A549 (cell line): ENCODE results near the gene ABHD6.

Experiments
- MAFK ChIP-seq: fragments of 450-650 bp; IDR thresholded peaks from 2 replicates; pipeline ENCODE4 v1.6.1; 2014; ENCODE audit not compliant: partially characterized antibody
- NPAS2 ChIP-seq: fragments of 250-450 bp; sonication (Bioruptor Pico); IDR thresholded peaks from 2 replicates; pipeline ENCODE4 v1.8.0; 2022; ENCODE audit warnings: mild to moderate bottlenecking, moderate library complexity, borderline replicate concordance
- RFX5 ChIP-seq: fragments of 450-650 bp; IDR thresholded peaks from 2 replicates; pipeline ENCODE4 v1.7.1; 2014; ENCODE audit warnings: antibody characterized with exemption, mild to moderate bottlenecking, moderate library complexity
- TF ChIP-seq, protein P1 (sequence below): fragments of >200 bp; sonication (Bioruptor Twin); formaldehyde crosslinking; IDR thresholded peaks from 2 replicates; pipeline ENCODE4 v1.6.1; 2016
- TF ChIP-seq, protein P2 (sequence below): fragments of 450-650 bp; IDR thresholded peaks from 2 replicates; pipeline ENCODE4 v1.6.1; 2014; ENCODE audit warnings: antibody characterized with exemption
- TF ChIP-seq, protein P3 (sequence below): fragments of >200 bp; sonication (Bioruptor Twin); formaldehyde crosslinking; IDR thresholded peaks from 3 replicates; pipeline ENCODE4 v1.5.1; 2016
- TF ChIP-seq, protein P4 (sequence below): fragments of 200-600 bp; sonication (generic); IDR thresholded peaks from 2 replicates; pipeline ENCODE4 v1.6.1; 2016; ENCODE audit warnings: antibody characterized with exemption, mild to moderate bottlenecking, moderate library complexity

DNA sequence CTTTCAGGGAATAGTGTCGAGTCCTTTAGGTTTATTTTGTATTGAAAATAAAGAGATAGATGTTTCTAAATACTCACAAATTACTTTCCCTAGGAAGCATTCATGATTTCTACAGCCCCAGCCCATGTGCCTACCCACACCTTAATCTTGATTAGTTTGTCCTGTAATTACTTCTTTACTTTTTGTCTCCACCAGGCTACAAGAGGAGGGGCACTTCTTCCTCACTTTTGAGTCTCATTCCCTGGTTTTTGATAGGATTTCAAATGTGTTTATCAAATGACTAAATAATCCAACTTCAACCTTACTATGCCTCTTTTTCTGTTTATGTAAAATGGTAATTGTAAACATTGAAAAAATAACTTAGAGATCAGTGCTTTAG lies 96.9 kb downstream of the ABHD6 start:
- TF ChIP-seq, protein P1, sequence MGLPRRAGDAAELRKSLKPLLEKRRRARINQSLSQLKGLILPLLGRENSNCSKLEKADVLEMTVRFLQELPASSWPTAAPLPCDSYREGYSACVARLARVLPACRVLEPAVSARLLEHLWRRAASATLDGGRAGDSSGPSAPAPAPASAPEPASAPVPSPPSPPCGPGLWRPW, result no peak
- TF ChIP-seq NPAS2 (CRISPR knock-in tag) (no peak), RFX5 (no peak), MAFK (no peak)
- TF ChIP-seq, protein P2, sequence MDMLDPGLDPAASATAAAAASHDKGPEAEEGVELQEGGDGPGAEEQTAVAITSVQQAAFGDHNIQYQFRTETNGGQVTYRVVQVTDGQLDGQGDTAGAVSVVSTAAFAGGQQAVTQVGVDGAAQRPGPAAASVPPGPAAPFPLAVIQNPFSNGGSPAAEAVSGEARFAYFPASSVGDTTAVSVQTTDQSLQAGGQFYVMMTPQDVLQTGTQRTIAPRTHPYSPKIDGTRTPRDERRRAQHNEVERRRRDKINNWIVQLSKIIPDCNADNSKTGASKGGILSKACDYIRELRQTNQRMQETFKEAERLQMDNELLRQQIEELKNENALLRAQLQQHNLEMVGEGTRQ, result no peak
- TF ChIP-seq, protein P3, sequence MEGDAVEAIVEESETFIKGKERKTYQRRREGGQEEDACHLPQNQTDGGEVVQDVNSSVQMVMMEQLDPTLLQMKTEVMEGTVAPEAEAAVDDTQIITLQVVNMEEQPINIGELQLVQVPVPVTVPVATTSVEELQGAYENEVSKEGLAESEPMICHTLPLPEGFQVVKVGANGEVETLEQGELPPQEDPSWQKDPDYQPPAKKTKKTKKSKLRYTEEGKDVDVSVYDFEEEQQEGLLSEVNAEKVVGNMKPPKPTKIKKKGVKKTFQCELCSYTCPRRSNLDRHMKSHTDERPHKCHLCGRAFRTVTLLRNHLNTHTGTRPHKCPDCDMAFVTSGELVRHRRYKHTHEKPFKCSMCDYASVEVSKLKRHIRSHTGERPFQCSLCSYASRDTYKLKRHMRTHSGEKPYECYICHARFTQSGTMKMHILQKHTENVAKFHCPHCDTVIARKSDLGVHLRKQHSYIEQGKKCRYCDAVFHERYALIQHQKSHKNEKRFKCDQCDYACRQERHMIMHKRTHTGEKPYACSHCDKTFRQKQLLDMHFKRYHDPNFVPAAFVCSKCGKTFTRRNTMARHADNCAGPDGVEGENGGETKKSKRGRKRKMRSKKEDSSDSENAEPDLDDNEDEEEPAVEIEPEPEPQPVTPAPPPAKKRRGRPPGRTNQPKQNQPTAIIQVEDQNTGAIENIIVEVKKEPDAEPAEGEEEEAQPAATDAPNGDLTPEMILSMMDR, result no peak
- TF ChIP-seq, protein P4, sequence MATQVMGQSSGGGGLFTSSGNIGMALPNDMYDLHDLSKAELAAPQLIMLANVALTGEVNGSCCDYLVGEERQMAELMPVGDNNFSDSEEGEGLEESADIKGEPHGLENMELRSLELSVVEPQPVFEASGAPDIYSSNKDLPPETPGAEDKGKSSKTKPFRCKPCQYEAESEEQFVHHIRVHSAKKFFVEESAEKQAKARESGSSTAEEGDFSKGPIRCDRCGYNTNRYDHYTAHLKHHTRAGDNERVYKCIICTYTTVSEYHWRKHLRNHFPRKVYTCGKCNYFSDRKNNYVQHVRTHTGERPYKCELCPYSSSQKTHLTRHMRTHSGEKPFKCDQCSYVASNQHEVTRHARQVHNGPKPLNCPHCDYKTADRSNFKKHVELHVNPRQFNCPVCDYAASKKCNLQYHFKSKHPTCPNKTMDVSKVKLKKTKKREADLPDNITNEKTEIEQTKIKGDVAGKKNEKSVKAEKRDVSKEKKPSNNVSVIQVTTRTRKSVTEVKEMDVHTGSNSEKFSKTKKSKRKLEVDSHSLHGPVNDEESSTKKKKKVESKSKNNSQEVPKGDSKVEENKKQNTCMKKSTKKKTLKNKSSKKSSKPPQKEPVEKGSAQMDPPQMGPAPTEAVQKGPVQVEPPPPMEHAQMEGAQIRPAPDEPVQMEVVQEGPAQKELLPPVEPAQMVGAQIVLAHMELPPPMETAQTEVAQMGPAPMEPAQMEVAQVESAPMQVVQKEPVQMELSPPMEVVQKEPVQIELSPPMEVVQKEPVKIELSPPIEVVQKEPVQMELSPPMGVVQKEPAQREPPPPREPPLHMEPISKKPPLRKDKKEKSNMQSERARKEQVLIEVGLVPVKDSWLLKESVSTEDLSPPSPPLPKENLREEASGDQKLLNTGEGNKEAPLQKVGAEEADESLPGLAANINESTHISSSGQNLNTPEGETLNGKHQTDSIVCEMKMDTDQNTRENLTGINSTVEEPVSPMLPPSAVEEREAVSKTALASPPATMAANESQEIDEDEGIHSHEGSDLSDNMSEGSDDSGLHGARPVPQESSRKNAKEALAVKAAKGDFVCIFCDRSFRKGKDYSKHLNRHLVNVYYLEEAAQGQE, result no peak
